ENCODE results near the gene TBC1D22B. TPM values are rescaled to one million over a fixed set of nuclear protein-coding genes. Genes with fewer than 3 reads are reported as not detected.

The TBC1D22B gene
- total and polyA plus RNA-seq, 9 of the 15 experiments (the other 6 are each of a cell fraction or from before 2014, with no cell fraction given) = 4.8 to 24.2 (median 13.5) TPM

DNA sequence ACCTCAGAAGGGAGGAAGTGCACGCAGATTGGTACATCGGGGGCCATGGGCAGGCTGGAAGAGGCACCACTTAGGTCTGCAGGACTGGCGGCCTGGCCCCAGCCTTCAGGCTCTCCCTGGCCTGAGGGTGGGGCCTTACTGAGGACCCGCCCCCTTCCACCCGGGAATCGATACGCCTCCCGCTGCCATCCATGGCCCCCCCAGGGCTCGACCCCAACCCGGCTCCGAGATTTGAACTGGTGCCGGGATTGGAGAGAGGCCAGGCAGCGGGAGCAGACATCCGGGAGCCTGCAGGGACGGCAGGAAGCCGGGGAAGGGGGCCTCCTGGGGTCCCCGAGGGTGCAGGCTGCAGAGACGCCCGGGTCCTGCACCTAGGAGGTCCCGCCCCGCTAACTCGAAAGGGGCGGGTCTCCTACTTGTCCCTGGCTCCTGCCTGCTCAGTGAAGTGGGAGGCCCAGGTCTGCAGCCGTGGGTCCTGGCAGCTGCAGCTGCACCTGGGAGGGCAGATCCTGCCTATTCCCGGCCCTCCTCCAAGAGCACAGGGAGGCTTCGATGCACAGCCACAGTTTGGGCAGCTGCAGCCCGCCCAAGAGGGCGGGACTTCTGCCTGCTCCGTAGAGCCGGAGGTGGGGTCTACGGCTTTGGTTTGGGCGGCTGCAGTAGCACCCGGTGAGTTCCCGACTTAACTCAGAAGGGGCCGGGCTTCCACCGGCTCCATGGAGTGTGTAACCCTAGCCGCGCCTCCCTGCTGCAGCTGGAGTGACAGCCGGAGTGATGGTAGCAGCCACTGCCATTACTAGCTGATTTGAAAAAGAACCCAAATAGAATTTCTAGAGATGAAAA lies 35.2 kb upstream of the TBC1D22B start (continued):
- TF ChIP-seq, protein P1, sequence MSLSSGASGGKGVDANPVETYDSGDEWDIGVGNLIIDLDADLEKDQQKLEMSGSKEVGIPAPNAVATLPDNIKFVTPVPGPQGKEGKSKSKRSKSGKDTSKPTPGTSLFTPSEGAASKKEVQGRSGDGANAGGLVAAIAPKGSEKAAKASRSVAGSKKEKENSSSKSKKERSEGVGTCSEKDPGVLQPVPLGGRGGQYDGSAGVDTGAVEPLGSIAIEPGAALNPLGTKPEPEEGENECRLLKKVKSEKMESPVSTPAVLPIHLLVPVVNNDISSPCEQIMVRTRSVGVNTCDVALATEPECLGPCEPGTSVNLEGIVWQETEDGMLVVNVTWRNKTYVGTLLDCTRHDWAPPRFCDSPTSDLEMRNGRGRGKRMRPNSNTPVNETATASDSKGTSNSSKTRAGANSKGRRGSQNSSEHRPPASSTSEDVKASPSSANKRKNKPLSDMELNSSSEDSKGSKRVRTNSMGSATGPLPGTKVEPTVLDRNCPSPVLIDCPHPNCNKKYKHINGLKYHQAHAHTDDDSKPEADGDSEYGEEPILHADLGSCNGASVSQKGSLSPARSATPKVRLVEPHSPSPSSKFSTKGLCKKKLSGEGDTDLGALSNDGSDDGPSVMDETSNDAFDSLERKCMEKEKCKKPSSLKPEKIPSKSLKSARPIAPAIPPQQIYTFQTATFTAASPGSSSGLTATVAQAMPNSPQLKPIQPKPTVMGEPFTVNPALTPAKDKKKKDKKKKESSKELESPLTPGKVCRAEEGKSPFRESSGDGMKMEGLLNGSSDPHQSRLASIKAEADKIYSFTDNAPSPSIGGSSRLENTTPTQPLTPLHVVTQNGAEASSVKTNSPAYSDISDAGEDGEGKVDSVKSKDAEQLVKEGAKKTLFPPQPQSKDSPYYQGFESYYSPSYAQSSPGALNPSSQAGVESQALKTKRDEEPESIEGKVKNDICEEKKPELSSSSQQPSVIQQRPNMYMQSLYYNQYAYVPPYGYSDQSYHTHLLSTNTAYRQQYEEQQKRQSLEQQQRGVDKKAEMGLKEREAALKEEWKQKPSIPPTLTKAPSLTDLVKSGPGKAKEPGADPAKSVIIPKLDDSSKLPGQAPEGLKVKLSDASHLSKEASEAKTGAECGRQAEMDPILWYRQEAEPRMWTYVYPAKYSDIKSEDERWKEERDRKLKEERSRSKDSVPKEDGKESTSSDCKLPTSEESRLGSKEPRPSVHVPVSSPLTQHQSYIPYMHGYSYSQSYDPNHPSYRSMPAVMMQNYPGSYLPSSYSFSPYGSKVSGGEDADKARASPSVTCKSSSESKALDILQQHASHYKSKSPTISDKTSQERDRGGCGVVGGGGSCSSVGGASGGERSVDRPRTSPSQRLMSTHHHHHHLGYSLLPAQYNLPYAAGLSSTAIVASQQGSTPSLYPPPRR (CRISPR knock-in tag; IDR thresholded peaks at IDR 0.05; ENCODE audit: borderline replicate concordance) = no peak
- no peak for TF ChIP-seq MTA2 (IDR thresholded peaks at IDR 0.05; ENCODE audit: low read depth)
- TF ChIP-seq ZNF408 (CRISPR knock-in tag; IDR thresholded peaks at IDR 0.05; ENCODE audit: low read depth) = no peak
- TF ChIP-seq SIN3B (IDR thresholded peaks at IDR 0.05; ENCODE audit: low read depth) = no peak
- TF ChIP-seq, protein P2, sequence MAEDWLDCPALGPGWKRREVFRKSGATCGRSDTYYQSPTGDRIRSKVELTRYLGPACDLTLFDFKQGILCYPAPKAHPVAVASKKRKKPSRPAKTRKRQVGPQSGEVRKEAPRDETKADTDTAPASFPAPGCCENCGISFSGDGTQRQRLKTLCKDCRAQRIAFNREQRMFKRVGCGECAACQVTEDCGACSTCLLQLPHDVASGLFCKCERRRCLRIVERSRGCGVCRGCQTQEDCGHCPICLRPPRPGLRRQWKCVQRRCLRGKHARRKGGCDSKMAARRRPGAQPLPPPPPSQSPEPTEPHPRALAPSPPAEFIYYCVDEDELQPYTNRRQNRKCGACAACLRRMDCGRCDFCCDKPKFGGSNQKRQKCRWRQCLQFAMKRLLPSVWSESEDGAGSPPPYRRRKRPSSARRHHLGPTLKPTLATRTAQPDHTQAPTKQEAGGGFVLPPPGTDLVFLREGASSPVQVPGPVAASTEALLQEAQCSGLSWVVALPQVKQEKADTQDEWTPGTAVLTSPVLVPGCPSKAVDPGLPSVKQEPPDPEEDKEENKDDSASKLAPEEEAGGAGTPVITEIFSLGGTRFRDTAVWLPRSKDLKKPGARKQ (CRISPR knock-in tag; IDR thresholded peaks at IDR 0.05) = no peak
- TF ChIP-seq, protein P3, sequence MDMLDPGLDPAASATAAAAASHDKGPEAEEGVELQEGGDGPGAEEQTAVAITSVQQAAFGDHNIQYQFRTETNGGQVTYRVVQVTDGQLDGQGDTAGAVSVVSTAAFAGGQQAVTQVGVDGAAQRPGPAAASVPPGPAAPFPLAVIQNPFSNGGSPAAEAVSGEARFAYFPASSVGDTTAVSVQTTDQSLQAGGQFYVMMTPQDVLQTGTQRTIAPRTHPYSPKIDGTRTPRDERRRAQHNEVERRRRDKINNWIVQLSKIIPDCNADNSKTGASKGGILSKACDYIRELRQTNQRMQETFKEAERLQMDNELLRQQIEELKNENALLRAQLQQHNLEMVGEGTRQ (CRISPR knock-in tag; IDR thresholded peaks at IDR 0.05) = no peak
- TF ChIP-seq, protein P4, sequence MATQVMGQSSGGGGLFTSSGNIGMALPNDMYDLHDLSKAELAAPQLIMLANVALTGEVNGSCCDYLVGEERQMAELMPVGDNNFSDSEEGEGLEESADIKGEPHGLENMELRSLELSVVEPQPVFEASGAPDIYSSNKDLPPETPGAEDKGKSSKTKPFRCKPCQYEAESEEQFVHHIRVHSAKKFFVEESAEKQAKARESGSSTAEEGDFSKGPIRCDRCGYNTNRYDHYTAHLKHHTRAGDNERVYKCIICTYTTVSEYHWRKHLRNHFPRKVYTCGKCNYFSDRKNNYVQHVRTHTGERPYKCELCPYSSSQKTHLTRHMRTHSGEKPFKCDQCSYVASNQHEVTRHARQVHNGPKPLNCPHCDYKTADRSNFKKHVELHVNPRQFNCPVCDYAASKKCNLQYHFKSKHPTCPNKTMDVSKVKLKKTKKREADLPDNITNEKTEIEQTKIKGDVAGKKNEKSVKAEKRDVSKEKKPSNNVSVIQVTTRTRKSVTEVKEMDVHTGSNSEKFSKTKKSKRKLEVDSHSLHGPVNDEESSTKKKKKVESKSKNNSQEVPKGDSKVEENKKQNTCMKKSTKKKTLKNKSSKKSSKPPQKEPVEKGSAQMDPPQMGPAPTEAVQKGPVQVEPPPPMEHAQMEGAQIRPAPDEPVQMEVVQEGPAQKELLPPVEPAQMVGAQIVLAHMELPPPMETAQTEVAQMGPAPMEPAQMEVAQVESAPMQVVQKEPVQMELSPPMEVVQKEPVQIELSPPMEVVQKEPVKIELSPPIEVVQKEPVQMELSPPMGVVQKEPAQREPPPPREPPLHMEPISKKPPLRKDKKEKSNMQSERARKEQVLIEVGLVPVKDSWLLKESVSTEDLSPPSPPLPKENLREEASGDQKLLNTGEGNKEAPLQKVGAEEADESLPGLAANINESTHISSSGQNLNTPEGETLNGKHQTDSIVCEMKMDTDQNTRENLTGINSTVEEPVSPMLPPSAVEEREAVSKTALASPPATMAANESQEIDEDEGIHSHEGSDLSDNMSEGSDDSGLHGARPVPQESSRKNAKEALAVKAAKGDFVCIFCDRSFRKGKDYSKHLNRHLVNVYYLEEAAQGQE (IDR thresholded peaks at IDR 0.05; ENCODE audit: borderline replicate concordance) = peak; percentile 28; the same call in 1 of the 2 replicates
- TF ChIP-seq, protein P4 (CRISPR knock-in tag; IDR thresholded peaks at IDR 0.05; ENCODE audit: low read depth) = no peak
- peak; percentile 59; the same call in 1 of the 2 replicates for TF ChIP-seq SPI1 (IDR thresholded peaks at IDR 0.05; ENCODE audit: borderline replicate concordance, low read depth, low read length)
- no peak for TF ChIP-seq ZNF316 (IDR thresholded peaks at IDR 0.05)
